B cell (primary cell): ENCODE results near the gene FOXN1. TPM values are rescaled to one million over a fixed set of nuclear protein-coding genes. Genes with fewer than 3 reads are reported as not detected.

Experiments used
- ATAC-seq: fragments of 200-7000 bp; cut with Tn5 transposase; one replicate; pipeline ENCODE4 v1.10.0; 2021; ENCODE audit warnings: low read depth, mild to moderate bottlenecking, moderate number of reproducible peaks, moderate library complexity
- CTCF ChIA-PET: fragments of 350-600 bp; sonication (Branson Sonifier 250); formaldehyde crosslinking; loops from one replicate; lab custom pipeline; 2021; ENCODE audit warnings: antibody characterized with exemption, inconsistent platforms; lab: Charles Lee
- POLR2A ChIA-PET: fragments of 350-600 bp; sonication (Branson Sonifier 250); formaldehyde crosslinking; loops from one replicate; lab custom pipeline; 2021; ENCODE audit warnings: antibody characterized with exemption; lab: Charles Lee
- DNase-seq: peaks from one replicate; pipeline ENCODE4 v3.0.0; 2013
- H2AFZ ChIP-seq: 2 replicates; pipeline ENCODE4 v1.6.1; 2012; ENCODE audit warnings: mild to moderate bottlenecking, low read depth, low read length; ENCODE audit not compliant: insufficient read depth, poor library complexity, severe bottlenecking
- H3K27ac ChIP-seq, 2 donors: 1 replicate in 1 of 2; 2 replicates in 1 of 2; pipeline ENCODE4 v1.5.1; 2012 to 2013; ENCODE audit warnings: low read length in 2 of 2, mild to moderate bottlenecking in 2 of 2, moderate library complexity in 1 of 2
- H3K27me3 ChIP-seq, 4 experiments: fragments of 200-600 bp in 1 of 4; sonication (generic) in 1 of 4; replicated peaks in 1 of 4; 1 replicate in 2 of 4; 2 replicates in 2 of 4; pipeline versions ENCODE4 v1.6.1 to v1.7.0; 2013 to 2016; ENCODE audit warnings: low read length in 3 of 4, mild to moderate bottlenecking in 2 of 4, mixed read lengths in 1 of 4, moderate library complexity in 1 of 4; ENCODE audit not compliant: insufficient read depth in 4 of 4, control insufficient read depth in 3 of 4; ENCODE audit errors: control extremely low read depth in 1 of 4
- H3K36me3 ChIP-seq, 2 experiments: replicated peaks in 1 of 2; 1 replicate in 1 of 2; 2 replicates in 1 of 2; pipeline versions ENCODE4 v1.6.1 to v1.7.1; 2013; ENCODE audit warnings: low read length in 1 of 2; ENCODE audit not compliant: insufficient read depth in 2 of 2, control insufficient read depth in 1 of 2; ENCODE audit errors: control extremely low read depth in 1 of 2, extremely low read depth in 1 of 2
- H3K4me1 ChIP-seq, 2 donors: fragments of 200-600 bp in 1 of 2; sonication (generic) in 1 of 2; 1 replicate in 1 of 2; 2 replicates in 1 of 2; pipeline versions ENCODE4 v1.5.1 to v1.6.1; 2013 to 2017; ENCODE audit warnings: low read length in 2 of 2; ENCODE audit not compliant: control insufficient read depth in 2 of 2, insufficient read depth in 2 of 2
- H3K4me2 ChIP-seq: replicated peaks from 2 replicates; pipeline ENCODE3; 2012; ENCODE audit warnings: mild to moderate bottlenecking, low read depth, low read length; ENCODE audit not compliant: poor library complexity, severe bottlenecking
- H3K4me3 ChIP-seq, 5 experiments: fragments of 200-600 bp in 1 of 5; sonication (generic) in 1 of 5; 1 replicate in 3 of 5; 2 replicates in 2 of 5; pipeline versions ENCODE4 v1.5.1 to v1.7.0; 2011 to 2016; ENCODE audit warnings: low read length in 4 of 5, mild to moderate bottlenecking in 4 of 5, low read depth in 2 of 5, control low read depth in 1 of 5, moderate library complexity in 1 of 5; ENCODE audit not compliant: insufficient read depth in 1 of 5; ENCODE audit errors: control extremely low read depth in 1 of 5, extremely low read depth in 1 of 5
- H3K79me2 ChIP-seq: fragments of 200-600 bp; sonication (generic); one replicate; pipeline ENCODE4 v1.6.0; 2016; ENCODE audit warnings: low read length; ENCODE audit not compliant: control insufficient read depth, insufficient read depth
- H3K9ac ChIP-seq: fragments of 200-600 bp; sonication (generic); 2 replicates; pipeline ENCODE4 v1.6.1; 2017; ENCODE audit warnings: mild to moderate bottlenecking, low read length, moderate library complexity
- H3K9me3 ChIP-seq, 3 donors: one replicate each; pipeline versions ENCODE4 v1.6.1 to v1.7.1; 2013; ENCODE audit warnings: low read length in 2 of 3; ENCODE audit not compliant: control insufficient read depth in 2 of 3, insufficient read depth in 1 of 3; ENCODE audit errors: control extremely low read depth in 1 of 3
- H4K20me1 ChIP-seq: 2 replicates; pipeline ENCODE4 v1.6.0; 2012; ENCODE audit warnings: mild to moderate bottlenecking, low read length; ENCODE audit not compliant: insufficient read depth, control insufficient read depth, poor library complexity, severe bottlenecking
- H3K27ac Mint-ChIP-seq: one replicate; pipeline ENCODE4 v1.8.0; 2021; ENCODE audit warnings: mixed read lengths
- H3K27me3 Mint-ChIP-seq: one replicate; pipeline ENCODE4 v1.8.0; 2021; ENCODE audit warnings: mixed read lengths
- H3K4me1 Mint-ChIP-seq: one replicate; pipeline ENCODE4 v1.8.0; 2021; ENCODE audit warnings: mixed read lengths
- H3K4me3 Mint-ChIP-seq: one replicate; pipeline ENCODE4 v1.8.0; 2021; ENCODE audit warnings: mixed read lengths
- H3K9me3 Mint-ChIP-seq: one replicate; pipeline ENCODE4 v1.8.0; 2022; ENCODE audit warnings: mixed read lengths; ENCODE audit not compliant: insufficient read depth
- EZH2 ChIP-seq: IDR thresholded peaks from 2 replicates; pipeline ENCODE4 v1.6.1; 2012; ENCODE audit warnings: borderline replicate concordance, low read depth, mild to moderate bottlenecking, moderate library complexity, low read length; ENCODE audit not compliant: insufficient read depth, poor library complexity, severe bottlenecking
- WGBS: methylation state at CpG from one replicate; pipeline ENCODE4 v1.1.5; 2013; ENCODE audit warnings: missing lambda C conversion rate; ENCODE audit not compliant: insufficient coverage; 5-methylcytosine and 5-hydroxymethylcytosine counted together
- intact Hi-C: fragments of 100-400 bp; cut with micrococcal nuclease; formaldehyde crosslinking; loops from one replicate; pipeline ENCODE4 v1.10.0; 2022
- polyA plus RNA-seq: library from polyadenylated mRNA; depleted of rRNA; stranded (reverse); fragments of >200 nt; gene quantifications from 2 replicates; pipeline ENCODE4 v1.2.3, GENCODE V29; 2012
- total RNA-seq, 2 donors: library from RNA; stranded (reverse); fragments of 120-200 nt in 1 of 2; gene quantifications; 1 replicate in 1 of 2; 2 replicates in 1 of 2; pipeline versions ENCODE4 v1.2.3 to v1.2.4, GENCODE V29; 2013 to 2022
- TF ChIP-seq, protein P1 (sequence below): fragments of 200-600 bp; IDR thresholded peaks from one replicate; pipeline ENCODE4 v1.8.0; 2022; ENCODE audit warnings: antibody characterized with exemption, mild to moderate bottlenecking

The FOXN1 gene
- total and polyA plus RNA-seq, 2 donors (not counting 1 experiment from before 2014, with no cell fraction given): not detected

DNA sequence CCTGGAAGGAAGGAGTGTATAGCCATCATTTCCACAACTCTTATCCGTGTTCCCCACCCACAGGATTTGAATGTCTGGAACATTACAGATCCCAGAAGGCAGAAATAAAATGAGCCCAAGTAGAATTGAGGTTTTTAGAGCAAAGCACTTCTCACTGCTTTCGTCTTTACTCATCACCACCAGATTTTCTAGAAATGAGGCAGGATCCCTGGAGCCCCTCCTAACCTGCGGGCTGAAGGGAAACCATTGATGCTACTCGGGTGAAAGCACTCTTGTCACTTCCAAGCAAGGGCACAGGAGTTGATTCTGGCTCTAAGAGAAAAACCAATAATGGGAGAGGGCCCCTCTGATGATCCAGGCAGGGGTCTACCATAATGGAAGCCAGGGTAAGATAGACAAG is 73.4 kb downstream of the FOXN1 start:
- H3K9me3 ChIP-seq: no peaks in the 10 kb centered on the region
- peaks cover 10 to 17% of the 10 kb centered on the region in 2 donors for H3K4me1 ChIP-seq
- ChIA-PET CTCF (interaction anchor here (0.7 to 2.5 kb wide), 2 partner anchors 18 to 221 kb away, joined by 3 to 6 read pairs; no protein-coding TSS in a partner anchor), POLR2A (no interaction called here)
- H3K4me3 Mint-ChIP-seq: no peak overlapping the region
- DNase-seq (no peak), ATAC-seq (no peak)
- peaks cover 14% of the 10 kb centered on the region for H3K4me1 Mint-ChIP-seq
- no peak overlapping the region for H3K27ac ChIP-seq
- no peak overlapping the region for H3K27ac Mint-ChIP-seq
- peaks cover 0 to 5% of the 10 kb centered on the region in 2 experiments for H3K36me3 ChIP-seq
- 88% methylated on average over 2 of the region's 4 CpGs for WGBS
- no peaks in the 10 kb centered on the region for H4K20me1 ChIP-seq
- H3K79me2 ChIP-seq: peaks cover 20% of the 10 kb centered on the region
- intact Hi-C loops: loop anchor here (10.0 kb wide), 1 partner anchor 135 kb away; the partner anchor contains the start of genes PROCA1, RAB34 and RPL23A
- no peaks in the 10 kb centered on the region for H3K9me3 Mint-ChIP-seq
- H3K4me3 ChIP-seq: no peak overlapping the region
- H2AFZ ChIP-seq: no peak overlapping the region
- no peak overlapping the region for H3K4me2 ChIP-seq
- no peak overlapping the region for H3K9ac ChIP-seq
- H3K27me3 ChIP-seq: no peaks in the 10 kb centered on the region
- no peak for TF ChIP-seq EZH2
- TF ChIP-seq, protein P1, sequence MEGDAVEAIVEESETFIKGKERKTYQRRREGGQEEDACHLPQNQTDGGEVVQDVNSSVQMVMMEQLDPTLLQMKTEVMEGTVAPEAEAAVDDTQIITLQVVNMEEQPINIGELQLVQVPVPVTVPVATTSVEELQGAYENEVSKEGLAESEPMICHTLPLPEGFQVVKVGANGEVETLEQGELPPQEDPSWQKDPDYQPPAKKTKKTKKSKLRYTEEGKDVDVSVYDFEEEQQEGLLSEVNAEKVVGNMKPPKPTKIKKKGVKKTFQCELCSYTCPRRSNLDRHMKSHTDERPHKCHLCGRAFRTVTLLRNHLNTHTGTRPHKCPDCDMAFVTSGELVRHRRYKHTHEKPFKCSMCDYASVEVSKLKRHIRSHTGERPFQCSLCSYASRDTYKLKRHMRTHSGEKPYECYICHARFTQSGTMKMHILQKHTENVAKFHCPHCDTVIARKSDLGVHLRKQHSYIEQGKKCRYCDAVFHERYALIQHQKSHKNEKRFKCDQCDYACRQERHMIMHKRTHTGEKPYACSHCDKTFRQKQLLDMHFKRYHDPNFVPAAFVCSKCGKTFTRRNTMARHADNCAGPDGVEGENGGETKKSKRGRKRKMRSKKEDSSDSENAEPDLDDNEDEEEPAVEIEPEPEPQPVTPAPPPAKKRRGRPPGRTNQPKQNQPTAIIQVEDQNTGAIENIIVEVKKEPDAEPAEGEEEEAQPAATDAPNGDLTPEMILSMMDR: no peak
- H3K27me3 Mint-ChIP-seq: no peaks in the 10 kb centered on the region

DNA sequence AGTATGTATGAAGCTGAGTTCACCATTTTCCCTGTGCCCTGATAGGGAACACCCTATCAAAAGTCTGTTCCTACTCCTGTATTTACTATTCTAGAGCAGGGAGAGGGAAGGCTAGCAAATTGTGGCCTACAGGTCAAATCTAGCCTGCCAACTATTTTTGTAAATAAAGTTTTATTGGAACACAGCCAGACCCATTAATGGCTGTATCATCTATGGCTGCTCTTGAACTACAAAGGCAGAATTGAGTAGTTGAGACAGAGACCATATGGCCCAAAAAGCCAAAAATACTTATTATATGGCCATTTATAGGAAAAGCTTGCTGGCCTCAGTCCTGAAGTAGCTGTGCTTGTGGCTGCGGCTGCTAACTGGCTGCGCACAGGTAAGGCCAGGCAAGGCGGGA is 74.8 kb downstream of the FOXN1 start:
- peaks cover 7 to 13% of the 10 kb centered on the region in 2 donors for H3K4me1 ChIP-seq
- no peak overlapping the region for H3K27ac ChIP-seq
- DNase-seq: no peak
- no peaks in the 10 kb centered on the region for H3K27me3 ChIP-seq
- ATAC-seq: no peak
- POLR2A ChIA-PET: no interaction called here
- Mint-ChIP-seq H3K4me3 (no peak overlapping the region), H3K27ac (no peak overlapping the region), H3K4me1 (peaks cover 11% of the 10 kb centered on the region), H3K9me3 (no peaks in the 10 kb centered on the region), H3K27me3 (no peaks in the 10 kb centered on the region)
- no peaks in the 10 kb centered on the region for H4K20me1 ChIP-seq
- no peak overlapping the region for H3K4me3 ChIP-seq
- CTCF ChIA-PET: no interaction called here
- H3K9me3 ChIP-seq: no peaks in the 10 kb centered on the region
- H2AFZ ChIP-seq: no peak overlapping the region
- no CpG with 5 or more reads among the region's 3 CpGs for WGBS
- intact Hi-C loops: no loop called here
- no peak overlapping the region for H3K4me2 ChIP-seq
- H3K36me3 ChIP-seq: peaks cover 0 to 6% of the 10 kb centered on the region in 2 experiments
- H3K79me2 ChIP-seq: peaks cover 6% of the 10 kb centered on the region
- TF ChIP-seq EZH2: no peak
- no peak overlapping the region for H3K9ac ChIP-seq
